Liver (tissue), 9 donors: ENCODE results near the gene MMS19. TPM values are rescaled to one million over a fixed set of nuclear protein-coding genes. Genes with fewer than 3 reads are reported as not detected.

Experiments used
- DNase-seq: peaks from one replicate; pipeline ENCODE4 v3.0.0-alpha.2; 2017; ENCODE audit warnings: low spot score
- H3K27ac ChIP-seq, 2 donors: one replicate each; pipeline ENCODE4 v1.7.0; 2013; ENCODE audit warnings: inconsistent platforms in 2 of 2, low read length in 2 of 2, control low read depth in 1 of 2, low read depth in 1 of 2, mild to moderate bottlenecking in 1 of 2
- H3K27me3 ChIP-seq, 4 donors: one replicate each; pipeline versions ENCODE4 v1.6.1 to v1.7.0; 2013; ENCODE audit warnings: low read length in 3 of 4, inconsistent platforms in 1 of 4, mild to moderate bottlenecking in 1 of 4, moderate library complexity in 1 of 4; ENCODE audit not compliant: control insufficient read depth in 4 of 4, insufficient read depth in 4 of 4
- H3K36me3 ChIP-seq, 4 donors: one replicate each; pipeline versions ENCODE4 v1.6.1 to v1.7.0; 2013; ENCODE audit warnings: low read length in 3 of 4, mild to moderate bottlenecking in 3 of 4, low read depth in 1 of 4, moderate library complexity in 1 of 4; ENCODE audit not compliant: control insufficient read depth in 4 of 4, insufficient read depth in 3 of 4
- H3K4me1 ChIP-seq, 4 donors: one replicate each; pipeline versions ENCODE4 v1.6.1 to v1.7.0; 2013; ENCODE audit warnings: low read length in 3 of 4, mild to moderate bottlenecking in 3 of 4, moderate library complexity in 1 of 4; ENCODE audit not compliant: control insufficient read depth in 4 of 4, insufficient read depth in 4 of 4
- H3K4me3 ChIP-seq, 3 donors: one replicate each; pipeline versions ENCODE4 v1.6.1 to v1.7.0; 2013; ENCODE audit warnings: low read length in 3 of 3, control low read depth in 1 of 3, low read depth in 1 of 3, mild to moderate bottlenecking in 1 of 3
- H3K9ac ChIP-seq, 2 donors: one replicate each; pipeline ENCODE4 v1.7.0; 2013; ENCODE audit warnings: low read length in 2 of 2, mild to moderate bottlenecking in 2 of 2, moderate library complexity in 2 of 2, control low read depth in 1 of 2, low read depth in 1 of 2
- H3K9me3 ChIP-seq, 4 donors: one replicate each; pipeline versions ENCODE4 v1.6.1 to v1.7.0; 2013; ENCODE audit warnings: low read length in 3 of 4; ENCODE audit not compliant: control insufficient read depth in 4 of 4
- EGR1 ChIP-seq, 2 donors: IDR thresholded peaks; 2 replicates each; pipeline ENCODE4 v1.6.1; 2016 to 2018; ENCODE audit warnings: antibody characterized with exemption in 2 of 2, low read depth in 2 of 2
- FOXA1 ChIP-seq: IDR thresholded peaks from 2 replicates; pipeline ENCODE4 v1.6.1; 2016; ENCODE audit warnings: antibody characterized with exemption
- FOXA2 ChIP-seq: IDR thresholded peaks from 2 replicates; pipeline ENCODE4 v1.6.1; 2016; ENCODE audit warnings: antibody characterized with exemption
- GABPA ChIP-seq, 2 donors: IDR thresholded peaks in 1 of 2; conservative IDR thresholded peaks in 1 of 2; 2 replicates each; pipeline ENCODE4 v1.6.1; 2016; ENCODE audit warnings: antibody characterized with exemption in 2 of 2, mild to moderate bottlenecking in 1 of 2, moderate library complexity in 1 of 2
- HNF4A ChIP-seq, 2 donors: conservative IDR thresholded peaks; 2 replicates each; pipeline ENCODE4 v1.6.1; 2016; ENCODE audit warnings: antibody characterized with exemption in 2 of 2, mild to moderate bottlenecking in 2 of 2
- HNF4G ChIP-seq: IDR thresholded peaks from 2 replicates; pipeline ENCODE4 v1.6.1; 2016; ENCODE audit warnings: antibody characterized with exemption
- JUND ChIP-seq, 2 donors: IDR thresholded peaks; 2 replicates each; pipeline ENCODE4 v1.6.1; 2016; ENCODE audit warnings: antibody characterized with exemption in 2 of 2
- NR2F2 ChIP-seq: IDR thresholded peaks from 2 replicates; pipeline ENCODE4 v1.6.1; 2016; ENCODE audit warnings: antibody characterized with exemption
- RAD21 ChIP-seq, 2 donors: IDR thresholded peaks; 2 replicates each; pipeline ENCODE4 v1.6.1; 2016; ENCODE audit warnings: antibody characterized with exemption in 2 of 2, mild to moderate bottlenecking in 2 of 2
- RXRA ChIP-seq, 2 donors: IDR thresholded peaks; 2 replicates each; pipeline ENCODE4 v1.6.1; 2017 to 2018; ENCODE audit warnings: antibody characterized with exemption in 2 of 2, mild to moderate bottlenecking in 1 of 2
- SP1 ChIP-seq: IDR thresholded peaks from 2 replicates; pipeline ENCODE4 v1.6.1; 2018; ENCODE audit warnings: antibody characterized with exemption, mild to moderate bottlenecking
- TAF1 ChIP-seq: conservative IDR thresholded peaks from 2 replicates; pipeline ENCODE4 v1.6.1; 2016; ENCODE audit warnings: antibody characterized with exemption, mild to moderate bottlenecking
- YY1 ChIP-seq: IDR thresholded peaks from 2 replicates; pipeline ENCODE4 v1.6.1; 2016; ENCODE audit warnings: antibody characterized with exemption, mild to moderate bottlenecking
- WGBS: extraction: QIAGEN DNeasy Blood & Tissue Kit; methylation state at CpG from one replicate; pipeline ENCODE4 v1.1.7; 2013; 5-methylcytosine and 5-hydroxymethylcytosine counted together
- polyA plus RNA-seq, 2 donors: library from polyadenylated mRNA; stranded (reverse) in 1 of 2; unstranded in 1 of 2; fragments of 200-250 nt in 1 of 2; fragments of >200 nt in 1 of 2; fragmentation: Nextera tagmentation in 1 of 2; extraction: Ambion mirVana in 1 of 2; gene quantifications; one replicate each; pipeline versions ENCODE4 v1.2.1 to v1.2.3, GENCODE V29; 2013 to 2015
- total RNA-seq, 2 donors: library from RNA; depleted of rRNA; stranded (reverse); fragments of >200 nt; gene quantifications; one replicate each; pipeline ENCODE4 v1.2.3, GENCODE V29; 2014
- TF ChIP-seq, protein P1 (sequence below): IDR thresholded peaks from 2 replicates; pipeline ENCODE4 v1.6.1; 2016; ENCODE audit warnings: antibody characterized with exemption
- TF ChIP-seq, protein P2 (sequence below): IDR thresholded peaks from 2 replicates; pipeline ENCODE4 v1.6.1; 2016; ENCODE audit warnings: antibody characterized with exemption
- TF ChIP-seq, protein P3 (sequence below): IDR thresholded peaks from 2 replicates; pipeline ENCODE4 v1.6.1; 2016; ENCODE audit warnings: antibody characterized with exemption, mild to moderate bottlenecking
- TF ChIP-seq, protein P4 (sequence below): IDR thresholded peaks from 2 replicates; pipeline ENCODE4 v1.6.1; 2016; ENCODE audit warnings: antibody characterized with exemption
- donor health status: healthy.
- donor health status: healthy.
- donor health status: healthy.
- donor health status: healthy.
- donor health status: healthy.

MMS19 gene
- total and polyA plus RNA-seq, 4 donors = 15.0 to 29.1 (median 24.1) TPM

DNA sequence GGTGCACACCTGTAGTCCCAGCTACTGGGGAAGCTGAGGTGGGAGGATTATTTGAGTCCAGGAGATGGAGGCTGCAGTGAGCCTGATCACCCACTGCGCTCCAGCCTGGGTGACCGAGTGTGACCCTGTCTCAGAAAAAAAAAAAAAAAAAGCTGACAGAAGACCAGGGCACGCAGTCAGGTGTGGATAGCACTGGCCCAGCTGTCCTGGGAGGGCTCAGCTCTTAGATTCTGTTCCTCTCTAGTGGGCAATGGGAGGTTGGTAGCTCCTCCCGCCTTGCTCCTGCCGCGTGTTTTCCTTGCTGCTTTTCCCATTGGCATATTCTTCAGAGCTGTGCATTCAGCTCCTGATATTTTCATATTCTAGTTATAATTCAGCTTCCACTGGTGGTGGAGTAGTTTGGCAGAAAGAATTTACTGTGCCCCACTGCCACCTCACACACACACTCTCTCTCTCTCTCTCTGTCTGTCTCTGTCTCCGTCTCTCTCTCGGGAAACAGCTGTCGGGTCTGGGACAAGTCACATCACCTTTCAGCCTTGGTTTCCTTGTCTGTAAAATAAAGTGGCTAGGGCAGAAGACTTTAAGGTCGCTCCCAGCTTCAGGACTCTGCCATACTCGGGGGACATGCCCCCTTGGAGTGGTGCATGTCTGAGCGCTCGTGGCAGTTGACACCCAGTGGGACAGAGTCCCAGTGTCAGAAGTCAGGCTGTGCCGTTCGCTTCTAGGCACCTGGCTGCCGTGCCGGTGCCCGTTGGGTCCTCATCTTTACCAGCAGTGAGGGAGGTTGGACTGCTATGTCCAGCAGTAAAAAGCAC is 48.4 kb upstream of the MMS19 start:
- DNase-seq = no peak
- H3K27me3 ChIP-seq = no peaks in the 10 kb centered on the region
- WGBS = 88% methylated on average over 18 of the region's 18 CpGs
- H3K9ac ChIP-seq = no peak overlapping the region
- peaks cover 0 to 2% (median 0%) of the 10 kb centered on the region in 4 donors for H3K4me1 ChIP-seq
- no peaks in the 10 kb centered on the region for H3K9me3 ChIP-seq
- peaks cover 0 to 2% (median 0%) of the 10 kb centered on the region in 4 donors for H3K36me3 ChIP-seq
- no peak overlapping the region for H3K4me3 ChIP-seq
- TF ChIP-seq EGR1 (IDR thresholded peaks at IDR 0.05; ENCODE audit: low read depth in 2 of 2) (no peak), HNF4A (conservative IDR thresholded peaks at IDR 0.05) (no peak), GABPA (IDR thresholded peaks at IDR 0.05 in 1 of 2, conservative IDR thresholded peaks at IDR 0.05 in 1 of 2) (no peak), RAD21 (IDR thresholded peaks at IDR 0.05) (no peak), YY1 (no peak), SP1 (no peak), JUND (IDR thresholded peaks at IDR 0.05) (no peak), NR2F2 (no peak), FOXA2 (no peak), TAF1 (no peak), RXRA (IDR thresholded peaks at IDR 0.05) (no peak), HNF4G (no peak), FOXA1 (no peak)
- TF ChIP-seq, protein P1, sequence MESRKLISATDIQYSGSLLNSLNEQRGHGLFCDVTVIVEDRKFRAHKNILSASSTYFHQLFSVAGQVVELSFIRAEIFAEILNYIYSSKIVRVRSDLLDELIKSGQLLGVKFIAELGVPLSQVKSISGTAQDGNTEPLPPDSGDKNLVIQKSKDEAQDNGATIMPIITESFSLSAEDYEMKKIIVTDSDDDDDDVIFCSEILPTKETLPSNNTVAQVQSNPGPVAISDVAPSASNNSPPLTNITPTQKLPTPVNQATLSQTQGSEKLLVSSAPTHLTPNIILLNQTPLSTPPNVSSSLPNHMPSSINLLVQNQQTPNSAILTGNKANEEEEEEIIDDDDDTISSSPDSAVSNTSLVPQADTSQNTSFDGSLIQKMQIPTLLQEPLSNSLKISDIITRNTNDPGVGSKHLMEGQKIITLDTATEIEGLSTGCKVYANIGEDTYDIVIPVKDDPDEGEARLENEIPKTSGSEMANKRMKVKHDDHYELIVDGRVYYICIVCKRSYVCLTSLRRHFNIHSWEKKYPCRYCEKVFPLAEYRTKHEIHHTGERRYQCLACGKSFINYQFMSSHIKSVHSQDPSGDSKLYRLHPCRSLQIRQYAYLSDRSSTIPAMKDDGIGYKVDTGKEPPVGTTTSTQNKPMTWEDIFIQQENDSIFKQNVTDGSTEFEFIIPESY = no peak
- TF ChIP-seq, protein P2, sequence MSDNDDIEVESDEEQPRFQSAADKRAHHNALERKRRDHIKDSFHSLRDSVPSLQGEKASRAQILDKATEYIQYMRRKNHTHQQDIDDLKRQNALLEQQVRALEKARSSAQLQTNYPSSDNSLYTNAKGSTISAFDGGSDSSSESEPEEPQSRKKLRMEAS = no peak
- TF ChIP-seq, protein P3, sequence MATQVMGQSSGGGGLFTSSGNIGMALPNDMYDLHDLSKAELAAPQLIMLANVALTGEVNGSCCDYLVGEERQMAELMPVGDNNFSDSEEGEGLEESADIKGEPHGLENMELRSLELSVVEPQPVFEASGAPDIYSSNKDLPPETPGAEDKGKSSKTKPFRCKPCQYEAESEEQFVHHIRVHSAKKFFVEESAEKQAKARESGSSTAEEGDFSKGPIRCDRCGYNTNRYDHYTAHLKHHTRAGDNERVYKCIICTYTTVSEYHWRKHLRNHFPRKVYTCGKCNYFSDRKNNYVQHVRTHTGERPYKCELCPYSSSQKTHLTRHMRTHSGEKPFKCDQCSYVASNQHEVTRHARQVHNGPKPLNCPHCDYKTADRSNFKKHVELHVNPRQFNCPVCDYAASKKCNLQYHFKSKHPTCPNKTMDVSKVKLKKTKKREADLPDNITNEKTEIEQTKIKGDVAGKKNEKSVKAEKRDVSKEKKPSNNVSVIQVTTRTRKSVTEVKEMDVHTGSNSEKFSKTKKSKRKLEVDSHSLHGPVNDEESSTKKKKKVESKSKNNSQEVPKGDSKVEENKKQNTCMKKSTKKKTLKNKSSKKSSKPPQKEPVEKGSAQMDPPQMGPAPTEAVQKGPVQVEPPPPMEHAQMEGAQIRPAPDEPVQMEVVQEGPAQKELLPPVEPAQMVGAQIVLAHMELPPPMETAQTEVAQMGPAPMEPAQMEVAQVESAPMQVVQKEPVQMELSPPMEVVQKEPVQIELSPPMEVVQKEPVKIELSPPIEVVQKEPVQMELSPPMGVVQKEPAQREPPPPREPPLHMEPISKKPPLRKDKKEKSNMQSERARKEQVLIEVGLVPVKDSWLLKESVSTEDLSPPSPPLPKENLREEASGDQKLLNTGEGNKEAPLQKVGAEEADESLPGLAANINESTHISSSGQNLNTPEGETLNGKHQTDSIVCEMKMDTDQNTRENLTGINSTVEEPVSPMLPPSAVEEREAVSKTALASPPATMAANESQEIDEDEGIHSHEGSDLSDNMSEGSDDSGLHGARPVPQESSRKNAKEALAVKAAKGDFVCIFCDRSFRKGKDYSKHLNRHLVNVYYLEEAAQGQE = no peak
- TF ChIP-seq, protein P4, sequence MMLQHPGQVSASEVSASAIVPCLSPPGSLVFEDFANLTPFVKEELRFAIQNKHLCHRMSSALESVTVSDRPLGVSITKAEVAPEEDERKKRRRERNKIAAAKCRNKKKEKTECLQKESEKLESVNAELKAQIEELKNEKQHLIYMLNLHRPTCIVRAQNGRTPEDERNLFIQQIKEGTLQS = no peak
- H3K27ac ChIP-seq = no peak overlapping the region

DNA sequence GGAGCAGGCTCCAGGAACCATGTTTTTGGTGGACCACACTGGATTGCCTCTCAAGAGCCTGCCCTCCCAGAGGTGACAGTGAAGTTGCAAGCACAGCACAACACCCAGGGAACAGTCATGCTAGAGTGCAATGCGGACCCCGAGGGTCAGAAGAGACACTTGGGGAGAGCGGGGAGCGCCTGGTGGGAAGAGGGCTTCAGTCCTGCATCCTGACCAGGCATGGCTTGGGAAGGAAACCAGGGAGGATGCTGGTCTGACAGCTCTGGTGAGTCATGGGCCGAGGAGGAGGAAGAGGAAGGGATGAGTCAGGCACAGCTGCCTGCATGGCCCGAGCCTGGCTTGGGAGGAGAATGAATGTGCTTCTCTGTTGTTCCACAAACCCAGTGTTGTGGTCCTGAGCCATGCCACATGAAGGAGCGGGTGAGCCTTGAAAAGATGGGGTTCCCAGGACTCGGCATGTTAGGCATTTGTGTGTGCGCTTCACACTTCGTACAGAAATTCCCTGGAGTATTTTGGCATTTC is 44.9 kb upstream of the MMS19 start:
- DNase-seq = no peak
- Histone ChIP-seq H3K9ac (no peak overlapping the region), H3K36me3 (peaks cover 0 to 2% (median 0%) of the 10 kb centered on the region in 4 donors), H3K27me3 (no peaks in the 10 kb centered on the region), H3K4me1 (peaks cover 0 to 2% (median 0%) of the 10 kb centered on the region in 4 donors), H3K9me3 (no peaks in the 10 kb centered on the region), H3K4me3 (no peak overlapping the region), H3K27ac (peak overlapping the region; percentile 44 to 69)
- WGBS = 67% methylated on average over 10 of the region's 10 CpGs
- peak; percentile 90 to 96 for TF ChIP-seq JUND (IDR thresholded peaks at IDR 0.05)
- no peak for TF ChIP-seq SP1
